Measurements from ENCODE around the gene GTF2A1L. TPM values are rescaled to one million over a fixed set of nuclear protein-coding genes. Genes with fewer than 3 reads are reported as not detected.

GTF2A1L gene
- total and polyA plus RNA-seq, 2 experiments from 2014 or later = 0.65 to 0.94 TPM

- Histone ChIP-seq H3F3A (replicated peaks; ENCODE audit: low read depth) (no peaks in the 10 kb centered on the region), H2AFZ (no peak overlapping the region), H3K9me2 (ENCODE audit: insufficient read depth) (peaks cover 6% of the 10 kb centered on the region; the same call in 1 of the 2 replicates), H3K27ac (ENCODE audit: low read depth) (no peak overlapping the region), H3K4me2 (no peak overlapping the region), H3K4me3 (no peak overlapping the region), H3K36me3 (ENCODE audit: insufficient read depth) (no peaks in the 10 kb centered on the region), H3K4me1 (ENCODE audit: insufficient read depth) (no peaks in the 10 kb centered on the region), H4K20me1 (replicated peaks; ENCODE audit: insufficient read depth) (no peaks in the 10 kb centered on the region), H3K79me2 (replicated peaks; ENCODE audit: insufficient read depth) (no peaks in the 10 kb centered on the region), H3K27me3 (ENCODE audit: insufficient read depth) (no peaks in the 10 kb centered on the region)
- no peaks in the 10 kb centered on the region for H3K36me3 Mint-ChIP-seq (ENCODE audit: low read depth)
- no peak overlapping the region for H3K4me3 Mint-ChIP-seq
- no peaks in the 10 kb centered on the region for H3K4me1 Mint-ChIP-seq
- ATAC-seq (no peak), DNase-seq (ENCODE audit: low spot score) (no peak)
- H3K27me3 Mint-ChIP-seq (ENCODE audit: insufficient read depth, low read depth, poor library complexity) = no peaks in the 10 kb centered on the region
- TF ChIP-seq EZH2 (IDR thresholded peaks at IDR 0.05; ENCODE audit: low read depth, unreplicated experiment) = no peak
- no peak for TF ChIP-seq JUNB (IDR thresholded peaks at IDR 0.05; ENCODE audit: unreplicated experiment)
- TF ChIP-seq ETS1 (IDR thresholded peaks at IDR 0.05) = no peak
- no peaks in the 10 kb centered on the region for H3K9me3 Mint-ChIP-seq
- no peak overlapping the region for H3K27ac Mint-ChIP-seq
These were observed 18.1 kb downstream of the GTF2A1L start for GRCh38 chr2:48635786-48636185.

- Histone ChIP-seq H3K4me1 (ENCODE audit: insufficient read depth) (no peaks in the 10 kb centered on the region), H4K20me1 (replicated peaks; ENCODE audit: insufficient read depth) (no peaks in the 10 kb centered on the region), H3K27me3 (ENCODE audit: insufficient read depth) (no peaks in the 10 kb centered on the region), H3F3A (replicated peaks; ENCODE audit: low read depth) (no peaks in the 10 kb centered on the region), H3K27ac (ENCODE audit: low read depth) (no peak overlapping the region), H3K4me3 (no peak overlapping the region), H2AFZ (no peak overlapping the region), H3K36me3 (ENCODE audit: insufficient read depth) (no peaks in the 10 kb centered on the region), H3K9me2 (ENCODE audit: insufficient read depth) (peaks cover 6% of the 10 kb centered on the region; the same call in 1 of the 2 replicates), H3K79me2 (replicated peaks; ENCODE audit: insufficient read depth) (no peaks in the 10 kb centered on the region), H3K4me2 (no peak overlapping the region)
- H3K36me3 Mint-ChIP-seq (ENCODE audit: low read depth) = no peaks in the 10 kb centered on the region
- H3K4me1 Mint-ChIP-seq = no peaks in the 10 kb centered on the region
- no peak overlapping the region for H3K27ac Mint-ChIP-seq
- ATAC-seq = no peak
- DNase-seq (ENCODE audit: low spot score) = no peak
- no peak overlapping the region for H3K4me3 Mint-ChIP-seq
- H3K9me3 Mint-ChIP-seq = no peaks in the 10 kb centered on the region
- H3K27me3 Mint-ChIP-seq (ENCODE audit: insufficient read depth, low read depth, poor library complexity) = no peaks in the 10 kb centered on the region
- TF ChIP-seq POLR2AphosphoS5 (IDR thresholded peaks at IDR 0.05; ENCODE audit: low read depth) (no peak), EZH2 (IDR thresholded peaks at IDR 0.05; ENCODE audit: low read depth, unreplicated experiment) (no peak), ZNF462 (CRISPR knock-in tag; IDR thresholded peaks at IDR 0.05) (no peak), STAT1 (IDR thresholded peaks at IDR 0.05; ENCODE audit: unreplicated experiment) (no peak), NANOG (IDR thresholded peaks at IDR 0.05; ENCODE audit: borderline replicate concordance) (no peak), ETS1 (IDR thresholded peaks at IDR 0.05) (no peak), CTCF (conservative IDR thresholded peaks at IDR 0.05; ENCODE audit: low read depth in 2 of 2) (no peak), ZNF331 (CRISPR knock-in tag; IDR thresholded peaks at IDR 0.05; ENCODE audit: low read depth) (no peak)
These were observed 20.6 kb downstream of the GTF2A1L start for GRCh38 chr2:48638261-48638660.
